Measurements from ENCODE around the gene AOPEP. TPM values are rescaled to one million over a fixed set of nuclear protein-coding genes. Genes with fewer than 3 reads are reported as not detected.
A peak's percentile ranks its signal among the peaks of the same experiment; 100 is the strongest.

The AOPEP gene
- total RNA-seq, 2 donors from 2014 or later, result 11.7 to 27.3 TPM

DNA sequence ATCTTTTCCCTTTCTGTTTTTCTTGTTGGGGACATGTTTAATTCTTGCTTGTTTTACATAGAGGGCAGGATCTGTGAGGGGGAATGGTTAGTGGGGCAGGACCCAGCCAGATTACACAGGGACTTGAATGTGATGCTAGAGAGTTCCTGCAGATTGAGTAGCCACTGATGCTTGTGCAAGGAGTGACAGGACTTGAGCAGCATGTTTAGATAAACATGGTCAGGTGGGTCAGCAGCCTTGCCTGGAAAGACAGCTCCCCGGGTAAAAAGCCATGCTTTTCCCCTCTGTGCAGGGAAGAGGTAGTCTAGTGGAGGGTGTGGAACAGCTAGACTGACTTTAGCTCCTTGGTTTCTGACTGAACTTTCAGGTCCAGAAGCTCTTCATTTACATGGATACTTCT is 261.2 kb downstream of the AOPEP start:
- no peak for DNase-seq (ENCODE audit: low spot score)
- Mint-ChIP-seq H3K4me1 (ENCODE audit: low read depth in 2 of 2) (peaks cover 5 to 6% of the 10 kb centered on the region in 2 donors), H3K27ac (no peak overlapping the region), H3K9me3 (no peaks in the 10 kb centered on the region), H3K36me3 (no peaks in the 10 kb centered on the region), H3K4me3 (no peak overlapping the region), H3K27me3 (no peaks in the 10 kb centered on the region)
- no peak for ATAC-seq

DNA sequence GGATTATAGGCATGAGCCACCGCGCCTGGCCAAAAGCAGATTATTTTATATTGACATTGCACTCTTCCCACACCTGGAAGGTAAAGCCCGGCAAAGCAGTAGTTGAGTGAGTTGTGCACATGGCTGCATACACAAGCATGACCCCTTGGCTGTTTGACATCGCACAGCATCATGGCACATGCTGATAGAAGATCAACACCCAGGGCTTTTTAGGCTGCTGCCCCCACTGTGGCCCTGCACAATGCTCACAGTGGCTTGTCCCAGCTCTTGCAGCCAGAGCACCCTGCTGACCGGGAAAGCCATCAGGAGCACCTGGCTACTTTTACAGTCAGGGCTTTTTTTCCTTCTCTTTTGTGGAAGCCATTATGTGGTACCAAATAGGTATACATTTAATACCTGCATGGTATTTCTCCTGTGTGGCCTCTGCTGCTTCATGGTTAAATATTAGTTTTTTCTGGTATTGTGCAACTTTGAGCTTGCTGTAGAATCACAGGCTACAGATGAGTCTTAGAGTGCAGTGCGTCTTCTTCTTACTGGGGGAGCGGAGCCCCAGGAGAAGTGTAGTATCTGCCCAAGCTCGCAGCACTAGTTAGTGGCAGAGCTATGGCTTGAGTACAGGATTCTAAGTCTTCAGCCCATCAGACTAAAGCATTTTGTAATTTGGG is 264.5 kb downstream of the AOPEP start:
- ATAC-seq (no peak), DNase-seq (ENCODE audit: low spot score) (no peak)
- no peaks in the 10 kb centered on the region for H3K9me3 Mint-ChIP-seq
- H3K36me3 Mint-ChIP-seq, result no peaks in the 10 kb centered on the region
- no peak overlapping the region for H3K27ac Mint-ChIP-seq
- H3K4me1 Mint-ChIP-seq (ENCODE audit: low read depth in 2 of 2), result no peaks in the 10 kb centered on the region
- no peak overlapping the region for H3K4me3 Mint-ChIP-seq
- no peaks in the 10 kb centered on the region for H3K27me3 Mint-ChIP-seq

DNA sequence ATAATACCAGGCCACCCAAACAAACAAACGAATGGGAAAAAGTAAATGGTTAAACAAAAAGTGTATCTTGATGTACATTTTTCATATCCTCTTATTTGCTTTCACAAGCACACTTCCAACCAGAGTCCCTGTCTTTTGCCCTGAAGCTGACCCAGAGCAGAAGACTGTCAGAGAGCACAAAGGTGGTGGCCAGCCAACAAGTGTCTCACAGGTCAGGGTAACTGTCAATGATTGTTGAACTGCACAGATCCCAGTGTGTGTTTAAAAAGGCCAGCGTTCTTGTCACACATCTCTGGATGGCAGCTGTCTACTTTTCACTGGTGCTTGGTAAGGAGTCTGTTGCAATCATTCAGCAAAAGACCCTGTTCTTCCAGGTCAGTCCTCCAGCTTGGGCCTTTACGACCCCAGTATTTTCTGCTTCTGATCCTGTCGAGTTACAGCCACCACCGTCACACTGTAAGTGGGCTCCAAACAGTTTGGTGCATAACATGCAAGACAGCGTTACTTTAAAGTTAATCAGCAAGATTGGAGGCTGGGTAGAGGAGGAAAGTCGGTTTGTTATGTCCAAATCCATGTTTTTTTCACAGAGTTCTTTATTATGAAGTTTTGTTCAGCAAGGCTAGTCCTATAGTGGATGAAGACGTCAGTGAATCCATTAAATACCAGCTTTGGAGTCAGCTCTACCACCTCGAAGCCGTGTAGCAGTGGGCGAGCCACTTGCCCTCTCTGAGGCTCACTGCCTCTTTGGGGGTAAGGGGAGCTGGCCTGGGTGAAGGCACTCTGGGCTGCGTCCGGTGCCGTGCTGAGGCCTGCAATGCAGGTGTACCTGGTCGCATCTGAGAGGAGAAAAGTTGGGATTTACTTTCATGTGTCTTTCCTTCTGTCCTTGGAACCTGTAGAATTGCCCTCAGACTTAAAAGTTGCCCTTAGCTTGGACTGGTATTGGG is 265.7 kb downstream of the AOPEP start:
- Mint-ChIP-seq H3K27me3 (no peaks in the 10 kb centered on the region), H3K36me3 (no peaks in the 10 kb centered on the region), H3K4me3 (no peak overlapping the region), H3K4me1 (ENCODE audit: low read depth in 2 of 2) (no peaks in the 10 kb centered on the region), H3K9me3 (no peaks in the 10 kb centered on the region), H3K27ac (no peak overlapping the region)
- DNase-seq (ENCODE audit: low spot score), result no peak
- ATAC-seq, result no peak

DNA sequence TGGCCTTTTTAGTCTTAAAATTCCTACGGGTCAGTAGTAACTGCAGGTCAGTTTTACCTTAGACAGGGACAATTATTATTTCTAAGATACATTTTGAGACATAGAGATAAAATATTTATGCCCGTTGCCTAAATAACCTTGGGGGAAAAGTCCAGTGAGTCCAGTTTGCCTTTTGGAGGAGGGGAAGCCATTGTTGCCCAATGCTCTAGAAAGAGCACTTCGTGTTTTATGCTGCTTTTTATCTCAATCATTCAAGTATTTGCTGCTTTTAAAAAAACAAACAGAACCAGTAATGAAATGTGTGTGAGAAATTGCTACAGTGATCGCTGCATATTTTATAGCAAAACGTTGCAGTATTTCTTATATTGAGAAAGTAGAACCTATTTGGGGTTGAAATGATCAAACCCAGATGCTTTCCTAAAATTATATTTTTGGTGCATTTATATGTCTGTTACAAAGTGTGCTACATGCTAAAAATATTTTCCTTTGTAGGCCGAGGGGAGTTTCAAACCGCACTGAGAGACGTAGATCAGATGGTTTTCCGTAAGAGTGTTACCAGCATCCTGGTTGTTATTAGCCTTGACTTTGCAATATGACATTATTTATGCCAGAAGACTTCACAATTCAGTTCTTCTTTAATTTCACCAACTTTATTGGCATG is 266.8 kb downstream of the AOPEP start:
- H3K4me1 Mint-ChIP-seq (ENCODE audit: low read depth in 2 of 2), result no peaks in the 10 kb centered on the region
- DNase-seq (ENCODE audit: low spot score), result no peak
- no peak for ATAC-seq
- no peaks in the 10 kb centered on the region for H3K36me3 Mint-ChIP-seq
- no peaks in the 10 kb centered on the region for H3K9me3 Mint-ChIP-seq
- H3K4me3 Mint-ChIP-seq, result no peak overlapping the region
- no peak overlapping the region for H3K27ac Mint-ChIP-seq
- no peaks in the 10 kb centered on the region for H3K27me3 Mint-ChIP-seq

DNA sequence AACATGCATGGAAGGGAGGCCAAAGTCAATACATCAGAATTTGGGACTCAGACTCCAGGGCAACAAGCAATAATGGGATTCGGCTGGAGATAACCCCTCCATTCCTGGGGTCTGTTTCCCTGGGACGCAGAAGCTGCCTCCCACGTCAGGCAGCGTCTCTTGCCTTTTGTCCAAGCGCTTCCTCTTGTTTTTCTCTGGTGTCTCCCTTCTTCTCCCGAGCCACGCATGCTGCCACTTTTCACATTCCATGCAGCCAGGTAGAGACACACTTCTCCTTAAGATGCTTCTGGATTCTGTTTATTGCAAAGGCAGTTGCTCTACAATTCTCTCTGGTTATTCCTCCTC is 267.3 kb downstream of the AOPEP start:
- Mint-ChIP-seq H3K4me1 (ENCODE audit: low read depth in 2 of 2) (no peaks in the 10 kb centered on the region), H3K9me3 (no peaks in the 10 kb centered on the region), H3K36me3 (no peaks in the 10 kb centered on the region), H3K27ac (no peak overlapping the region), H3K27me3 (no peaks in the 10 kb centered on the region), H3K4me3 (no peak overlapping the region)
- ATAC-seq, result no peak
- DNase-seq (ENCODE audit: low spot score), result no peak

DNA sequence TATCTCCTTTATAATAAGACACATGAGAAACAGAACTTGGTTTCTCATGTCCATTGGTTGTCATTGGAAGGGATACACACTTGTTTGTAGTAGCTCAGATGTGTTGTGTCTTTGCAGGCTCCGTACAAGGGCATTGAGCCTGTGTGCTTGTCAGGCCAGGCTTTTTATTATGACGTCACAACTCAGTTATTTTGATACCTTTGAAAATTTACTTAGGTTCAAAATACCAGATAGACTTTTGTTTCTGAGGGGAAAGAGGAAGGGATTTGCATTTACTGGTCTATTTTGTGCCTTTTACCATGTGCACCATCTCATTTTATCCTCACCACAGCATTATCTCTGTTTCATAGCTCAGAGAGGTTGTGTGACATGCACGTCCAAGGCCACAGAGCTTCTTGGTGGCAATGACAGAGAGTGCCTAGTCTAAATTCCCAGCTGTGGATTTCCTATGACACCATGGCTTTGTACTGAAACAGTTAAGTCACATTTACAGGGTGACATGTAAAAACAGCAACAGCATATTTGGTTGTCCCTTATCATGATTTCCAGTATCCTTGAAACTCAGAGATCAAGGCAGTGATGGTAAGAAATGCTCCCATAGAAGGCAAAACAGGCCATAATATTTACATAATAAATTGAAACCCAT is 268.7 kb downstream of the AOPEP start:
- no peak for ATAC-seq

DNA sequence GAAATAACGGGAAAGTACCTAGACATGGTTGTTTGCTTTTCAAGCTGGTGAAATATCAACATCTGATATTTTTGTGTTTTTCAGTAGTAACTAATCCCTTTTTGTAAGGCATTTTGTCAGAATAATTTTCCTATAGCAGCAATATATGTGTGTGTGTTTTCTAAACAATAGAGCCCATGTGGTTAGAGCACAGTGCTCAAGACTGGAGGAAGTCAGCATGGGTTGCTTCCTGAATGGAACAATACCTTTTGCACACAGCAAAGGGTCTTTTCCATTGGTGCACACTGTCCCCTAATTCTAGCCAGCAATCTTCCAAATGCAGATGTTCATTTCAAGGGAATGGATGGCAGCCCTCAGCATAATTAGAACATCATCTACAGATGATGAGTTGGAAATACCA is 270.1 kb downstream of the AOPEP start:
- DNase-seq (ENCODE audit: low spot score) (no peak), ATAC-seq (no peak)
- Mint-ChIP-seq H3K27ac (no peak overlapping the region), H3K36me3 (no peaks in the 10 kb centered on the region), H3K4me1 (ENCODE audit: low read depth in 2 of 2) (no peaks in the 10 kb centered on the region), H3K27me3 (peaks cover 5 to 8% of the 10 kb centered on the region in 2 donors), H3K4me3 (no peak overlapping the region), H3K9me3 (no peaks in the 10 kb centered on the region)

More for the DNA sequence above, 268.7 kb downstream of the AOPEP start:
- Mint-ChIP-seq H3K4me3 (no peak overlapping the region), H3K27ac (no peak overlapping the region), H3K4me1 (ENCODE audit: low read depth in 2 of 2) (no peaks in the 10 kb centered on the region), H3K27me3 (no peaks in the 10 kb centered on the region), H3K36me3 (no peaks in the 10 kb centered on the region), H3K9me3 (no peaks in the 10 kb centered on the region)
- DNase-seq (ENCODE audit: low spot score), result no peak

DNA sequence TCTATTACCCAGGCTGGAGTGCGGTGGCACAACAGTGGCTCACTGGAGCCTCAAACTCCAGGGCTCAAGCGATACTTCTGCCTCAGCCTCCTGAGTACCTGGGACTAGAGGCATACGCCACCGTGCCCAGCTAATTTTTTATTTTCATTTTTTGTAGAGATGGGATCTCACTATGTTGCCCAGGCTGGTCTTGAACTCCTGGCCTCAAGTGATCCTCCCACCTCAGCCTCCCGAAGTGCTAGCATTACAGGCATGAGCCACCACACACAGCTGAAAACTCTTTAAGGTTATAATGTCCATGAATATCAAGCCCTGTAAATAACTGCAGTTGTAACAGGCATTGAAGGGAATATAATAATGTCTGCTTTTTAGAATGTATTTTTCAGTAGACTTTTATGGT is 271.2 kb downstream of the AOPEP start:
- H3K4me1 Mint-ChIP-seq (ENCODE audit: low read depth in 2 of 2), result no peaks in the 10 kb centered on the region
- no peaks in the 10 kb centered on the region for H3K9me3 Mint-ChIP-seq
- H3K27me3 Mint-ChIP-seq, result peaks cover 8 to 14% of the 10 kb centered on the region in 2 donors
- no peak overlapping the region for H3K27ac Mint-ChIP-seq
- ATAC-seq (no peak), DNase-seq (ENCODE audit: low spot score) (no peak)
- no peaks in the 10 kb centered on the region for H3K36me3 Mint-ChIP-seq
- H3K4me3 Mint-ChIP-seq, result no peak overlapping the region

DNA sequence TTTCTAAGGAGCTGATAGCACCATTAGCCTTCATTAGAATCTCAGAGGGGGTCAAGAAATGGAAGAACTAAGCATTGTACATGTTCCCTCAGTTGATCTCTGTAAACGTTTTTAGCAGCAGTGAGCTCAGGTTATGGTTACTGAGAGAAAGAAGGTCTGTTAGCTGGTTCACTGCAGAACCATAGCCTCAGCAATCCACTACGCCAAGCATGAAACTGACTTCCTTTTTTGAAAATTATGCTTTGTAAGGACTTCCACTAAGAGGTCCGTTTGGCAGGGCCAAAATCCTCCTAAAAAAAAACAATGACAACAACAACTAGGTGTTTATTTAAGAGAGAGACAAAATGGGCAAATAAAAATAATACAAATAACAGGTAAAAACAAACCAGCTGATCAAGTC is 273.3 kb downstream of the AOPEP start:
- ATAC-seq (no peak), DNase-seq (ENCODE audit: low spot score) (no peak)
- peaks cover 18 to 20% of the 10 kb centered on the region in 2 donors for H3K27me3 Mint-ChIP-seq
- H3K9me3 Mint-ChIP-seq, result no peaks in the 10 kb centered on the region
- H3K4me3 Mint-ChIP-seq, result no peak overlapping the region
- H3K36me3 Mint-ChIP-seq, result no peaks in the 10 kb centered on the region
- H3K27ac Mint-ChIP-seq, result no peak overlapping the region
- H3K4me1 Mint-ChIP-seq (ENCODE audit: low read depth in 2 of 2), result peaks cover 0 to 4% of the 10 kb centered on the region in 2 donors

DNA sequence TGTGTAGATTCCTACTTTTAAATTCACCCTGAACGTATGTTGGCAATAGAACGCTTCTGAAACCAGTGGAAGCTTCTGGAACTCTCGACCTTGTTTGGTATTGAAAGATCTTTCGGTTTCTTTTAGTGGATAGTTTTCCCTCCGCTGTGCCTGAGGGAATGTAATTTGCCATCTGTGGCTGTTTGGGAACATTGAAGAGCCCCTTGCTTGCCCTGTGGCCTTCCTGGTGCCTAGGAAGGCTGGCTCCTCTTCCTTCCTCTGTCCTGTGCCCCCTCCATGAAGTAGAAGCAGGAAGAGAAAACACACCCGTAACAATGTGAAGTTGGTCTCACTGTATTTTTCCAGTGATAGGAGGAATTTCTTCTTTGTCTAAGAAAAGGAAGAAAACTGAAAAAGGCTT is 274.3 kb downstream of the AOPEP start:
- Mint-ChIP-seq H3K4me3 (no peak overlapping the region), H3K27ac (no peak overlapping the region)

DNA sequence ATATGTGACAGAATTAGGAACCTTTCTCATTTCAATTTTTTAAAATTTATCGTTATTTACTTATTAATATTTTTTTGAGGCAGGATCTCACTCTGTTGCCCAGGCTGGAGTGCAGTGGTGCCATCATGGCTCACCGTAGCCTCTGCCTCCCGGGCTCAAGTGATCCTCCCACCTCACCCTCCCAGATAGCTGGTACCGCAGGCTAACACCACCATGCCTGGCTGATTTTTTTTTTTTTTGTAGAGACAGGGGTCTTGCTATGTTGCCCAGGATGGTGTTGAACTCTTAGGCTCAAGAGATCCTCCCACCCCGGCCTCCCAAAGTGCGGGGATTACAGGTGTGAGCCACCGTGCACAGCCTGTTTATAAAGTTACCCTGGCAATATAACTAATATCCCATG is 275.2 kb downstream of the AOPEP start:
- Mint-ChIP-seq H3K4me1 (ENCODE audit: low read depth in 2 of 2) (peaks cover 0 to 4% of the 10 kb centered on the region in 2 donors), H3K9me3 (no peaks in the 10 kb centered on the region), H3K27ac (no peak overlapping the region), H3K27me3 (peaks cover 18 to 20% of the 10 kb centered on the region in 2 donors), H3K36me3 (no peaks in the 10 kb centered on the region), H3K4me3 (no peak overlapping the region)
- no peak for ATAC-seq
- no peak for DNase-seq (ENCODE audit: low spot score)

More for the DNA sequence above, 274.3 kb downstream of the AOPEP start:
- no peaks in the 10 kb centered on the region for H3K36me3 Mint-ChIP-seq
- peaks cover 0 to 4% of the 10 kb centered on the region in 2 donors for H3K4me1 Mint-ChIP-seq (ENCODE audit: low read depth in 2 of 2)
- H3K9me3 Mint-ChIP-seq, result no peaks in the 10 kb centered on the region
- ATAC-seq (no peak), DNase-seq (ENCODE audit: low spot score) (no peak)
- peaks cover 18 to 20% of the 10 kb centered on the region in 2 donors for H3K27me3 Mint-ChIP-seq

DNA sequence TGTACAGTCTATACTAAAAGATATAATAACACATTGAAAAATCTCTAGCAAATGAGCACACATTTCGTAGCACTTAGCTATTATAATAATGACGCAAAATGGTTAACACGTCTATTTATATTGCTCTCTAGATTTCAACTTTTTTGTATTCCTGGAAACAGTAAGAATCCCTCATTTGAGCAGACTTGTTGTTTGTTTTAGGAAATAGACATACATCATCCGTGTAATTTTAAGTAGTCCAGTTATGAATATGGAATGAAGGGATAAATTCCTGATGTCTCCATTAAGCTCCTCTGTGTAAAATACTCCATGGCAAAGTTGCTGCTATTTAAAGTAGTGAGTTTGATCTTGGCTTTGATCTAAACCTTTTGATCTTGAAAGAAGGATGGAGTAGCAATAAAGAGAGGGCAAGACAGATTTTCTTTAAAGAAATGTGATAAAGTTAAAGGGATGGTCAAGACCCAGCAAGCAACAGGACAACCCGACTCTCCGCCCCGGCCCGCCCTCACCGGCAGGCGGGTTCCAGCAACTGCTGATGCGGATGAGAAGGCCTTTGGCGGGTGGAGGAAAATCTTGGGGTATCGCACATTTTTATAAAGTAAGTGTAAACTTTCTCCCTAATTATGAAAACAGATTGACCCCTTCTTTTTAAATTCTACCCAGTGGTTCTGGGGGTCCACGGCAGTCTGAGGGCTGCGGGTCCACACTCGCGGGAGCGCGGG is 277.4 kb downstream of the AOPEP start:
- no peak overlapping the region for H3K27ac Mint-ChIP-seq
- ATAC-seq, result no peak

More for the DNA sequence above, 277.4 kb downstream of the AOPEP start:
- Mint-ChIP-seq H3K36me3 (no peaks in the 10 kb centered on the region), H3K4me3 (peak overlapping the region; percentile 74), H3K4me1 (ENCODE audit: low read depth in 2 of 2) (peaks cover 0 to 4% of the 10 kb centered on the region in 2 donors), H3K27me3 (peaks cover 18 to 20% of the 10 kb centered on the region in 2 donors), H3K9me3 (no peaks in the 10 kb centered on the region)
- no peak for DNase-seq (ENCODE audit: low spot score)

All from natural killer cell treated with Interleukin-12 subunit alpha and Interleukin-12 subunit beta and Interleukin-15 and Interleukin-18, amount 100 ng/mL, for 72 hours (primary cell).